ENCODE results near the gene ADSS1.
A peak's percentile ranks its signal among the peaks of the same experiment; 100 is the strongest.
"Not testable (repeated sequence)": the region's sequence is repeated elsewhere in the genome, so short reads cannot be mapped to it uniquely, and the experiment has no call there.

ADSS1 gene

DNA sequence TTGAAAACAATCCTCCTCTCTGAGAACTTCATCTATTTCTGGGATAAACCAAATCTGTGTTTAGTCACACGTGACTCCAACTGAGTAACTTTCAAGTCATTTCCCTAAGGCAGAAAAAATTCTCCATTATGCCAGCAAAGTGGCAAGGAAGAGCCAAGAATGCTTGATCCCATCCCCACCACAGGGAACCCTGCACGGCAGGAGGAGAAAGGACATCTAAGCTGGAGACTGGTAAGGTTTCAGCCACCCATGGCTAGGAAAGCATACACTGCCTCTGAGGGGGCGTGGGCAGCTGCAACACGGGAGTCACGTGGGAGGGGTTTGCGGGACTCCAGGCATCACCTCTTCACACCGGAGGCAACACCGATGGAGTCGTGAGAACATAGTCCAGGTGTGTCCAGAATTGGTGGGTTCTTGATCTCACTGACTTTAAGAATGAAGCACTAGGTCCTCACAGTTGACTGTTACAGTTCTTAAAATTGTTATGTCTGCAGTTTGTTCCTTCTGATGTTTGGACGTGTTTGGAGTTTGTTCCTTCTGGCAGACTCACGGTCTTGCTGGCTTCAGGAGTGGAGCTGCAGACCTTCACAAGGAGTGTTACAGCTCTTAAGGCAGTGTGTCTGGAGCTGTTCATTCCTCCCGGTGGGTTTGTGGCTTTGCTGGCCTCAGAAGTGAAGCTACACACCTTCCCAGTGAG is 26.2 kb downstream of the ADSS1 start:
- DNase-seq (ENCODE audit: low read depth, low spot score) = no peak

DNA sequence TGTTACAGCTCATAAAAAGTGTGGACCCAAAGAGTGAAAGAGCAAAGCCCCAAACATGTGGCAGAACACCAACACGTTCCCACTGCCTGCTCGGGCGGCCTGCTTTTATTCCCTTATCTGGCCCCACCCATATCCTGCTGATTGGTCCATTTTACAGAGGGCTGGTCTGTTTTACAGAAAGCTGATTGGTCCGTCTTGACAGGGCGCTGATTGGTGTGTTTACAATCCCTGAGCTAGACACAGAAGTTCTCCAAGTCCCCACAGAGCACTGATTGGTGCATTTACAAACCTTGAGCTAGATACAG is 26.7 kb downstream of the ADSS1 start:
- not testable (repeated sequence) for DNase-seq (ENCODE audit: low read depth, low spot score)

DNA sequence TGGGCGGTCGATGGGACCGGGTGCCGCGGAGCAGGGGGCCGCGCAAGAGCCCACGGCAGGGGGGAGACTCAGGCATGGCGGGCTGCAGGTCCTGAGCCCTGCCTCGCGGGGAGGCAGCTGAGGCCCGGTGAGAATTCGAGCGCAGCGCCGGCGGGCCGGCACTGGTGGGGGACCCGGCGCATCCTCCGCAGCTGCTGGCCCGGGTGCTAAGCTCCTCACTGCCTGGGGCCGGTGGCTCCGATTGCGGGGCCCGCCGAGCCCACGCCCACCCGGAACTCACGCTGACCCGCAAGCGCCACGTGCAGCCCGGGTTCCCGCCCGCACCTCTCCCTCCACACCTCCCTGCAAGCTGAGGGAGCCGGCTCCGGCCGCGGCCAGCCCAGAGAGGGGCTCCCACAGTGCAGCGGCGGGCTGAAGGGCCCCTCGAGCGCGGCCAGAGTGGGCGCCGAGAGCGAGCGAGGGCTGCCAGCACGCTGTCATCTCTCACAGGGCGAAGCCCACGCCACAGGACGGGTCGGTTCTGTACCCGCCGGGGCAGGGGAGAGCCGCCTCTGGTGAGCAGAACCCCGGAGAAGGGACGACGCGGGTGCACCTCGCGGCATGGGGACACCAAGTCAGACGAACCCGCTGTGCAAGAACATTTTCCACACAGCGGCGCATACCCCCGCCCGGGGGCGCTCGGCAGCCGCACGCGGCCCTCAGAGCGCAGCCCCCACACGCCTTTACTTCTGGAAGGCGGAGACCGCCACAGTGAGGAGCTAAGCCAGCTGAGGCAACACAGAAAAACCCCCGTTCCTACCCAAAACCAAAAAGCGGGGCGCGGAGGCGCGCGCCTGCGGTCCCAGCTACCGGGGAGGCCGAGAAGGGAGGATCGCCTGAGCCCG is 27.8 kb downstream of the ADSS1 start:
- no peak for DNase-seq (ENCODE audit: low read depth, low spot score)

DNA sequence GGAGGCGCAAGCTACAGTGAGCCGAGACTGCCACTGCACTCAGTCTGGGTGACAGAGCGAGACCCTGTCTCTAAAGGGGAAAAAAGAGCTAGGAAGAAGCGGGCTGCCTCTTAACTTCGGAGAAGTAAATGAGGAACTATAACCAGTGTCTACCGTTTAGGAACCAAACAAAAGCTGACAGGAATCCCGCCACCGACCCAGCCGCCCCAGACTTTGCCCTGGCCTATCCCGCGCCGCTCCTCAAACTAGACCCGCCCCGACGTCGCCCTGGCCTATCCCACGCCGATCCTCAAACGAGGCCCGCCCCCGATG is 28.4 kb downstream of the ADSS1 start:
- no peak for DNase-seq (ENCODE audit: low read depth, low spot score)

DNA sequence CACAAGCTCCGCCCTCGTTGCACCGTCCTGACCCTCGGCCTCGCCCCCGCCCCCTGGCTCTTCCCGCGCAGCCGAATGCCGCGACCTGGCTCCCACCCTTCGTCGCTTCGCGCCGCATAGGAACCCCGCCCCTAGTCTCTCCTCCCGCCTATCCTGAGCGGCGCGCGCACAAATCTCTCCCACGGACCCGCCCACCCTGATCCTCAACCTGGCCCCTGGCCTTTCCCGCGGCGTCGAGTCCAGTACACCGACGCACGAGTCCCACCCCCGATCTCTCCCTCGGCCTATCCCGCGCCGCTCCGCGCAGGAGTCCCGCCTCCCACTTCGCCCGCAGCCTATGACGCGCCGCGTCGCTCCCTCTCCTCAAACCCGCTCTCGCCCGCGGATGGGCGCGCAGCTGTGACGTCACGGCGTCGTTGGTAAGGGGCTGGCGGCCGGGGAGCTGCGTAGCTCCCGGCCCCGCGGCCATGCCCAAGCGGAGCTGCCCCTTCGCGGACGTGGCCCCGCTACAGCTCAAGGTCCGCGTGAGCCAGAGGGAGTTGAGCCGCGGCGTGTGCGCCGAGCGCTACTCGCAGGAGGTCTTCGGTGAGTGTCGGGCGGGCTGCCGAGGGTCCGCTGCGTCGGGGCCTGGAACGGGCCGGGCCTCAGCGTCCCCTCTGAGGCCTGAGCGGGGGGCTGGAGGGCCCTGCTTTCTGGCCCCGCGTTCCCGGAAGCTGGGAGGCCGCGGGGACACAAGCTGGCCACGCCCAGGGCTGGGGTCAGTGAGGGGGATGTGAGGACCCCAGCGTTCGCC is 28.9 kb downstream of the ADSS1 start, which contains the start of gene SIVA1:
Gene SIVA1, plus strand, starts transcription at position 413 of the 793 bp plus-strand sequence. Its CDS starts 55 bp downstream, at position 468.
- DNase-seq (ENCODE audit: low read depth, low spot score) = peak; percentile 95

DNA sequence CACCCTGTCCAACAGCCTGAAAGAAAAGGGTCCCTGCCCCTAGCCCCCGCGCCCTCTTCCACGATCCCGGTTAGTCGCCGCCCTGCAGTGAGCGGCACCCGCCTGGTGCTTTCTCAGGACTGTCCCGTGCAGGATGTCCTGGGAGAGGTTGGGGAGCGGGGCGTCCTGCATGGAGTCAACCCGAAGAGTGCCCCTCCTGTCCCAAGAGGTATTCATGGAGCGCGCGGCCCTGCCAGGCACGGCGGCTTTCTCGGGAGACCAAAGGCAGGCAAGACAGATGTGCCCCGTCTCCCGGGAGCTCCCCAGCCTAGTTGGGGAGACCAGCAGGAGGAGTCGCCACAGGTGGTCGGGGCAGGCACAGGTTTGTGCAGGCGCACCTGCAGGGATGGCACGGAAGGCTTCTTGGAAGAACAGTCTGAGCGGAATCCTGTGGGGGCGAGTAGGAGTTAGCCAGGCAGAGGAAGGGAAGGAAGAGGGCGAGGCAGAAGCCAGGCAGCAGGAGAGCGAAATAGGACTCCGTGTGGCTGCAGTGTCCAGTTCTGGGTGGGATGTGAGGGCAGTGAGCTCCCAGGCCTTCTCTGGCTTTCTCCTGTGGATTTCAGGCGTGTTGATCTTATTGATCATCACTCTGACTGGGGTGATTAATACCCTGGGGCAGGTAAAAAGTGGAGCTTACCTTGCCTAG is 29.6 kb downstream of the ADSS1 start:
- no peak for DNase-seq (ENCODE audit: low read depth, low spot score)

DNA sequence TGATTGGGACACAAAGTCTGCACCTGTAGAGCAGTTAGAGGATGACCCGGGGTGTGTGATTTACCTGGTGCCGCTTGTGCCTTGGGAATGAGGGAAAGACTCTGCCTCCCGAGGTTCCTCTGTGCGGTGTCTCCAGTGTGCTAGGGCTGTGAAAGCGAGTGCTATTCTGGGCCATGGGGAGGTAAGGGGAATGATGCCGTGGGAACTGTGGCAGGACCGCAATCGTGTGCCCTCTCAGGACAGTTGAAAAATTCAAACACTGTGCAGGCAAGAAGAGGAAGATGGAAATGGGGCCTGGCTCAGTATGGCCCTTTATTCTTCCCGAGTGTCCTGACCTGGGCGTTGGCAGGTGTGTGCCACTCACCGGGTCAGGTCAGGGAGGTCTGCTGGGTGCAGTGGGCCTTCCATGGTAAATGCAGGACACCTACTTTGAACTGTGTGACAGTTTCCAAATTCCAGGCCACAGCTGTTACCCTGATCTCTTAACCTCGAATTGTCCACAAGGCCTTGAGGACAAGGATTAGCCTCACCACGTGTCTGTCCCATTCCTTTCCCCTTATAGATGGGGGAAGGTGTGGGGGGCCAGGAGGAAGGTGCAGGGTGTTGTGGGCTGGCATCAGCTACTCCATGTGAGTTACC is 30.3 kb downstream of the ADSS1 start:
- DNase-seq (ENCODE audit: low read depth, low spot score) = no peak

DNA sequence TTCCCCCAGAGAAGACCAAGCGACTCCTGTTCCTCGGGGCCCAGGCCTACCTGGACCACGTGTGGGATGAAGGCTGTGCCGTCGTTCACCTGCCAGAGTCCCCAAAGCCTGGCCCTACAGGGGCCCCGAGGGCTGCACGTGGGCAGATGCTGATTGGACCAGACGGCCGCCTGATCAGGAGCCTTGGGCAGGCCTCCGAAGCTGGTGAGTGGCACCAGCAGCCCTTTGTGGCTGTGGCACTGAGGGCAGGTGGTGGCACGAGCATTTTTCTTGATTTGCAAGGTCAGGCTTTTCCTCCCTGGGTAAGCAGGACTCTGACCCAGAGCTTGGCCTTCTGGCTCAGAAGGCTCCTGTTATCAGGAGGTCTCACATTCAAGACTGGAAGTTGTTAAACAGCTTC is 31.6 kb downstream of the ADSS1 start:
- no peak for DNase-seq (ENCODE audit: low read depth, low spot score)

DNA sequence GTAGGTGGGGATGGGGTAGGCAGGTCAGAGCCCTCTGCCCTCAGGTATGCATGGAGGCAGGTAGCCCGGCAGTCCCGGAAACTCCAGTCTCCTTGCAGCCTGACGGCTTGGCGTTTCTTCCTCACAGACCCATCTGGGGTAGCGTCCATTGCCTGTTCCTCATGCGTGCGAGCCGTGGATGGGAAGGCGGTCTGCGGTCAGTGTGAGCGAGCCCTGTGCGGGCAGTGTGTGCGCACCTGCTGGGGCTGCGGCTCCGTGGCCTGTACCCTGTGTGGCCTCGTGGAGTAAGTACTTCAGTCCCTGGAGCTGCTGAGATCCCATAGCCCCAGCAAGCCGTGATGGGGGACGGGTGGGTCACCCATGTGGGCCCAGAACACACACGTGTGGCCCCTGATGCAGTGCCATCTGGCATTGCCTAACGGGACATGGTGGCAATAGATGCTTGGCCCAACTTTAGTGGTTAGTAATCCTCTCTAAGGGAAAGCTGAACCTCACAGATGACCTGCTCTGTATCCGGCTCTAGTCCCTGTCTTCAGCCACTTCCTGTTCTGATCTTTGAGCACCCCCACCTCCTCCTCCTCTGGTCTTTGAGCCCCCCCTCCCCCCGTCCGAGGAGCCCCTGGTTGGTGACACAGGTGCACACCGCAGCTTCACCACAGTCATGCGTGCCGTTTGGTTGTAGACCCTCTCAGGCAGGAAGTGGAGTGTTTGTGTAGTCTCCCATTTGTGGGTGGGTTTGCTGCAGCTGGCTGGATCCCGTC is 32.6 kb downstream of the ADSS1 start:
- DNase-seq (ENCODE audit: low read depth, low spot score) = no peak

DNA sequence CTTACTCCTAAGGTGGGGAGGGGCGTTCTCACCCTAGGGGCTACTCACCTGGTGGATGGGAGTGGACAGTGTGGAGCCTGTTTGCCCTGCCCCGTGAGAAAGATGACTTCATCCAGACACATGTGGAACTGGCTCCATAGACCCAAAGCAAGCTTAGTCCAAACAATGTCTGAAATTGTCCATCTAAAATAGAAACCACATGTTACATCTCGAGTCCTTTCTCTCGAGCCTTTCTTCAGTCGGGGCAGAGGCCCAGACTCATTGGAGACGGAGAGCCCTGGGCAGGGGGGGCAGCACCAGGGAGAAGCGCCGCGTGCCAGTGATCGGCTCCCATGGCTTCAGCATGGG is 33.2 kb downstream of the ADSS1 start:
- no peak for DNase-seq (ENCODE audit: low read depth, low spot score)

DNA sequence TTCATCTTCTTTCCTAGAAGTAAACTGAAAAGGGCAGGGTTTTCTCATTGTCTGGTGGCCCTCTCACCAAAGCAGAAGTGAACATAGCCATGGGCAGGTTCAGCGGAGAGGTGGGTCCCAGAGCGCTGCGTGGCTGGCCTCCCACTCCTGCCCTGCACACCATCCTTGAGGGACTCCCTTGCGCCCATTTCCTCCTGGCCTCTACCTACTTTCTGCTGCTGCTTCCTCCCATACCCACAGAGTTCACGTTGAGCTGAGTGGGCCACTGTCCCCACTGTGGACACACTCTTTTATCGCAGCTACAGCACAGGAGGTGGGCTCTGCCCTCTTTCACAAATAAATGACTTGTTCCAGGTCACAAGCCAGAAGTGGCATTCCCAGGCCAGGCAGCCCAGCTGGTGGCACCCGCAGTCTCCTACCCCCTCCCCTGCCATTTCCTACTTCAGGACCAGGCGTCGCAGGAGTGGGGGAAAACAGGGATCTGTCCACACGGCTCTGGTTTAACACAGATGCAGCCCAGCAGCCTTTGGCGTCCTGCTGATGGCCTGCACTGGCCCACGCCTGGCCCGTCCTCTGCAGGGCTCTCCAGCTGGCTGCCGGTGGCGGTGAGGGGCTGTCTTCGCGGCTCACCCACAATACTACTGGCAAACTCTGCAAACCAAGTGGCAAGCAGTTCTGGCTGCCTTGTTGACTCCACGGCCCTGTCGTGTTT is 33.8 kb downstream of the ADSS1 start:
- no peak for DNase-seq (ENCODE audit: low read depth, low spot score)

DNA sequence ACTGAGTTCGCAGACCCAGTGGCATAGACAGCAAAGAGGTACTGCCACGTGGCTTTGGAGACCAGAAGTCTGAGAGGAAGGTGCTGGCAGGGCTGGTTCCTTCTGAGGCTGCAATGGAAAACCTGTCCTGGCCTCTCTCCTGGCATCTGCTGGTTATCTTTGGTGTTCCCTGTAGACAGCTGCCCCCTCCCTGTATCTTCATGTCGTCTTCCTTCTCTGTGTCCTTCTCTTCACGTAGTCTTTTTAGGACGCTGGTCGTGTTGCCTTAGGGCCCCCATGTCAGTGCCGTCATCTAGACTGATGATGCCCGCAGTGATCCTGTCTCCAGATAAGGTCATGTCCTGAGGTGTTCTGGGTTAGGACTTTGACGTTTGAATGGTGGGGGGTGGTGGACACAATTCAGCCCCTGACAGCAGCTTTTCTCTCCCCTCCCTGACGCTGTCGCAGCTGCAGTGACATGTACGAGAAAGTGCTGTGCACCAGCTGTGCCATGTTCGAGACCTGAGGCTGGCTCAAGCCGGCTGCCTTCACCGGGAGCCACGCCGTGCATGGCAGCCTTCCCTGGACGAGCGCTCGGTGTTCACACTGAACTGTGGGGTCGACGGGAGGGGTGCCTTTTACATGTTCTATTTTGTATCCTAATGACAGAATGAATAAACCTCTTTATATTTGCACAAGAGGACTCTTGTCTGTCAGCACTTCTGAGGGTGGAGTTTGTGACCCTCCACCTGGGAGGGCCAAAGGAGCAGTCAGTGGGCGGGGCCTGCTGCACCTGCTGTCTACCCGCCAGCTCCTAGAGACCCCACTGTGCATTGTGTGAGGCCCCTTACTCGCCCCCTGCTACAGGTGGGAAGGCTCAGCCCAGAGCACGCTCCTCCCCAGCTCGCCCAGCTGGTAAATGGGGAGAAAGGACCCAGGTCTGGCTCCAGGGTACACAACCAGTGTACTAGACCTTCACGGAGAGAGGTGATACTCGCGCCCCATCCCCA is 35.2 kb downstream of the ADSS1 start:
- no peak for DNase-seq (ENCODE audit: low read depth, low spot score)

DNA sequence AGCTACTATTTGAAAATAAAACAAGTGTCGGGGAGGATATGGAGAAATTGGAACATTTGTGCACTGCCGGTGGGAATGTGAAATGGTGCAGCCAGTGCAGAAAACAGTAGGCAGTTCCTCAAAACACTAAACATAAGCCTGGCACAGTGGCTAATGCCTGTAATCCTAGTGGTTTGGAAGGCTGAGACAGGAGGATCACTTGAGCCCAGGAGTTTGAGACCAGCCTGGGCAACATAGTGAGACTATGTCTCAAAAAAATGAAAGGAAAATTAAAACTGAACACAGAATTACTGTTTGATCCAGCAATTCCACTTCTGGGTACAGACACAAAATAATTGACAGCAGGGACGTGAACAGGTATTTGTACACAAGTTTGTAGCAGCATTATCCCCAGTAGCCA is 41.5 kb downstream of the ADSS1 start:
- DNase-seq (ENCODE audit: low read depth, low spot score) = no peak

DNA sequence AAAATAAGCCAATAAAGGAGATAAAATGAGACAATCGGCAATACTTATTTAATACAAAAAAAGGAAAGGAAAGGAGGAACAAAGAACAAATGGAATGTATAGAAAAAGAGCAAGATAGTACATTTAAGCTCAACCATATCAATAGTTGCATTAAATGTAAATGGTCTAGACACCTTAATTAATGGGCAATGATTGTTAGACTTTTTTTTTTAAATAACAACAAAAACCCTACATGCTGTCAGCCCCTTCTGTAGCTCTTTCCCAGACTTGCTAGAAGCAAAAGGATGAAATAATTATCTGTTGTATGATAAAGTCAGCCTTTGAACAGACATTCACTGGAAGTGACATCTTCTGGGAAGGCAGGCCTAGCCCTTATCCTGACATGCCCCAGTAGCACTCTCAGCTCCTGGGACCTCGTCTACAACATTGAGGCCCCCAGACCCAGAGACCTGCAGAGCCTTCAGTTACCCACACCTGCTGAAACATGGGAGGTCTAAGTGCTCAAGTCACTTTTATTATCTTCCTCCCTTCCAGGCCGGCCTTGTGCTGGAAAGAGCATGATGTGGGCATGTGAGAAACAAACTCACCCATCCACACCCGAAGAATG is 42.3 kb downstream of the ADSS1 start:
- no peak for DNase-seq (ENCODE audit: low read depth, low spot score)

DNA sequence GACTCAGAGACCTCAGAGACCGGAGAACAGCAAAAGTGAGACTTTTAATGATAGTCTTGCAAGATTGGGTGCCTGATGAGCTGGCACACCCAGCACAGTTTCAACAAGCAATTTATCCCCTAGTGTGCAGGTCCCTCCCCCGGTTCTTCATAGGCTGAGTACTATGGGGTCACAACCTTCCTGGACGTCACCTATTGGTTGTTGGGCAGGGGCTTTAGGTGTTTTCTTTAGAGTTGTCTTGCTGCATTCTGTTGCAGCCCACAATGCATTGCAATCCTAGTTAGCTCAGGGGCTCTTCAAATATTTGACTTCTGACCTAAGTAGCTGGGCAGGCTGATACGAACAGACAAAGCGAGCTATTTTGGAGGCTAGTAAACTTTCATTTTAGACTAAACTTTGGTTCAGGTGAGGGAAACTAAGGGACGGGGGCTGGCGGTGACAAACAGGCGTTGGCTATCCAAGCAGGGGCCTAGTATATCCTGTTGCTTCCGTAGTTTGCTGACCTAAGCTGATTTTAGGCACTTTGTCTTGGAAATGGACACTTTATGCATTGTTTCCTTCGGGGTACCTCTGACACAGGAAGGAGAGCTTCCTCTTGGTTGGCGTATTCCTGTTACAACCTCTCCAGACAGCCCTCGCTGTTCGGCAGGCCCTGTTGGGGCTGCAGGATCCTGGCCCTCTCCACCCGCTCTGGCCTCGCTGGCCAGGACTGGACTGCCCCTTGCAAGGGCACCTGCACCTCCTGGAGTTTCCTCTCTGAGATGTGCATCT is 43.0 kb downstream of the ADSS1 start:
- DNase-seq (ENCODE audit: low read depth, low spot score) = no peak

DNA sequence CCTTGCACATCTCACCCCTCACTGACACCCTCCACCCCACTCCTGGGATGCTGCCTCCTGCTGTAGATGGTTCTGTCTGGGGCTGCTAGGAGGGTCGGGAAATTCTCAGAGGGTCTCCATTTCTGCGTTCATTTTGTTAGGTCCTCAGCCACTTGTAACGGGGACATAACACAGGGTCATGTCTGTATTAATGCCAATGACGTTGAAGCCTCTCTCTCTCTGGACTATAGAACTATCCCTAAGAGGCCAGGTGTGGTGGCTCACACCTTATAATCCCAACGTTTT is 43.5 kb downstream of the ADSS1 start:
- no peak for DNase-seq (ENCODE audit: low read depth, low spot score)

DNA sequence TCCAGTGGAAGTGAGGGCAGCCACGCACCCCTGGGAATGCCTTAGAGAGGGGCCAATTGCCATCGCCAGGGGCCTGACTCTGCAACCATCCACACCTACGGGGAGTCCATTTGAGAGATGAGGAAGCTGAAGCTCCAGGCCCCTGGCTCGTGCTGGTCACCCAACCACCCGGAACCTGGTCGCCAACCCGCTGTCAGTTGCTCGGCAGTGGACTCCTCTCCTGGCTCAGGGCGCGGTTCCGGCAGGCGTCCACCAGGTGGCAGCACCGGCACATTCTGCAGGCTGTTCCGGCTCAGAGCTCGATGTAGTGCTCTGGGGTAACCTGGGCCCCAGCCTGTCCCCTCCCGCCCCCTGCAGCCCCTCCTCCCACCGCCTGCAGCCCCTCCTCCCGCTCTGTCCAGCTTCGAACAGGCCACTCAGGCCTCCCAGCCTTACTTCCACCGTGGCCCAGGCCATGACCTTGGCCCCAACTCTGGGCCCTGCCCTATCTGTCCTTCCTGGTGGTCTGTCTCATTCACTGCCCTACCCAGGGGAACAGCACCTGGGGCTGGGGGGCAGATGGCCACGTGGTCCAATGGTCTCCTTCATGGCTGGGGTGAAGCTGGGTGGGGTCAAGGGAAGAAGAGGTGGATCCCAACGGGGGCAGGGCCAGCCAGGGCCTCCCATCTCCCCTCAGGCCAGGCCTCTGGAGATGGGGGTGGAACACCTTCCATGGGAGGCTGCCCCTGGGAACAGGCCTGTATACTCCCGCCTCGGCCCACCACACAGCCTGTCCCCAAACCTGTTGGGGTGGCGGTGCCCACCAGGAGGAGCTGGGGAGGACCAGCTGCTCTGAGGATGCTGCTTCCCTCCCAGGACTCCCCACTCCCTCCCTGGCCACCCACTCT is 44.7 kb downstream of the ADSS1 start:
- peak; percentile 48 for DNase-seq (ENCODE audit: low read depth, low spot score)
